ENCODE data around the gene FCN3.
"Not testable (repeated sequence)": the region's sequence is repeated elsewhere in the genome, so short reads cannot be mapped to it uniquely, and the experiment has no call there.

The FCN3 gene

GRCh38 chr1:27374362-27375086, at the start of gene FCN3:
TSS of gene FCN3 (minus strand) at chr1:27374824. CDS start at chr1:27374818, 6 bp downstream.
- DNase-seq: no peak

- no peak for DNase-seq
Measured at GRCh38 chr1:27423709-27424108, 49.1 kb upstream of the FCN3 start.

DNA sequence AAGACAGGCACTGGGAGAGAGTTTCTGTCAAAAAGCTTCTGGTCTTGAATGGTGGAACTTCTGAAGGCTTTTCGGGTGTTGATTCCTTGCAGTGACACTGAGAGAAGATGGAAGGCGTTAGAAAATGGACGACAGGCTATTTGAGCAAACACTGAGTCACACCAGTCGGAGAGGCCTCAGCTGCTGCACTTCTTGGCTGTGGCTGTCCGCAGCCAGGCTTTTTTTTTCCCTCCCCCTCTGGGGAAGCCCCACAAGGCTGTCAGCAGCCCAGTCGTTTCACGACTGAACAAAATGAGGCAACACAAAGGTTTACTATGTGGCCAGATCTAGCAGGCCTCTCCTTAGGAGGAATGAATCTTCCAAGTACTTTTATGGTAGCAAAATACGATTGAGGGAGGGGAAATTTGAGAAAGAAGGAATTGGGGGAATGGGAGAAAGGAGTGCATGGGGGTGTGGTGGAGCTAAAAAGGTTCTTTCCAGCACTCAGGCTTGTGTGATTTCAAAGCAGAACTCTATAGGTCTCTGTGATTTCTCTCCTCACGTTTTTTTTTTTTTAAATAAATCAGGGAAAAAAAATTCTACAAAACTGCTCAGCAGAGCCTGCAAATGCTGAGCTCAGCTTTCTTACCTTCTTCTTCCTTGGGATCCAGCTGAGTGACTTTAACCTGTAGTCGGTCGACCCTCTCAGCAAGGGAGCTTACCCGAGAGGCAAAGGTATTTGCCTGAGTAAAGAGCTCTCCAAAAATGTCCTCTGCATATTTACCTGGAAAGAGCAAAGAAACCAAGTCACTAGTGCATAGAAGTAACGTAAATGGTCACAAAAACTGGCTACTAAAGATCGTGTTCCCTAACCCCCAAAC, 43.9 kb upstream of the FCN3 start:
- DNase-seq: peak; percentile 19 to 30

DNA sequence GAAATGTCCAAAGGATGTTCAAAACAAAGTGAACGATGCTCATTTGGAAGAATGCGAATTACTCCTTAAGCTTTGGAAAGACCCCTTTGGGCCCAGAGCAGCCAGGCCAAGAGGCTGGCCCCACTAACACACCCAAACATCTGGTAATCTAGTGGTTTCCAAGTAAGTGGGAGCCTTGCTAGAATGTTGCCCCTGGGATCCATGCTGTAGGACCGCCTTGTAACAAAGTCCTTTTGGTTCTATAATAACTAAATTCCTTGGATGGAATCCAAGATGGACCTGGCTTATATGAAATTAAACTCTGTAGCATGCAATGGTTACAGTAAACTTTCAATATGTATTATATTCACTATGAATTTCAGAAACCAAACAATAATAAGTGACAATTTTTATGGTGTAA, 43.1 kb upstream of the FCN3 start:
- DNase-seq: no peak

DNA sequence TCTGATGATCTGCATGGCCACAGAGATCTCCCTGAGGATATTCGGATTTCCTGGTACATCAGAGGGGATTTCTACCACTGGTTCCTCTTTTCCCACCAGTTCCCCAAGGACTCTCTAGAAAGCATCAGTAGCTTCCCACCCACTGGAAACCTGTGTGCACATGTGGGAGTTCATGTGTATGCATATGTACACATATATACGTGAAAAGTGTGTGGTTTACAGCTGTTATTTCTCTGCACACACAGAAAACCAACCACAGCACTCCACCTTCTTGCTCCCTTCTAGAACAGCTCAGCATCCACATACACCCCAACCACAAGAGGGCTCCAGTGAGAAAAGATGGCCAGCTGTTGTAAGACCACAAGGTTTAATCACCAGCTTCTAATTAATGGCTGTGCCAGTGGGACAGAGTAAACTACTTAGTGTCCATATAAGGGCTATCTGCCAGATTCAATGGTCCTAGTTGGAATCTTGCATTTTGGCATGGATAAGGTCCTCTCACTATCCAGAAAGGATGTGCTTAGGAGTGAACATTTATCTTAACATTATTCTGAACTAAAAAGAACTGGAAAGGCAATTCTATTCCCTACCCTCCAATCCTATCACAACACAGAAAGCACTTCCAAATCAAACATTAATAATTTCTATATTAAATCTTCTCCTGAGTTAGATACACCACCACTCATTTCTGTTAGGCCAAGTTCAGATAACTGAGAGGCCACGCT, 41.9 kb upstream of the FCN3 start:
- DNase-seq: peak; percentile 41 to 44

GRCh38 chr1:27414091-27414490, 39.5 kb upstream of the FCN3 start:
- DNase-seq: no peak

DNA sequence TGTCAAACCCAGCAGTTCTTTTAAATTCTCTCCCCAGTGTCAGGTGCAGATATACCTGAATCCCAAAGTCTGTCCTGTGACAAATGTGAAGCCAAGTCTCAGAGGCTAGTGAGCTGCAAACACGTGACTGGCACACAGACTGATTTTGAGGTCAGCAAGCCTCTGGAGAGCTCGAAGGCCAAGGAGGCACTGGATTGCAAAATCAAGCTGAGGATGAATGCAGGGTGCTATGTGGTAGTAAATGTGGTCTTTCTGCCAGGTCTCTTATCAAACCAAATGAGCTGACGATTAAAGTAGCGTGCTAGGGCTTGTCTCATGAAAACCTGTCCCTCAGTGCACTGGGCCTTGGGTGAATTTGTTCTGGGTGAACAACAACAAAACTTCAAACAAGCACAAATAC, 38.4 kb upstream of the FCN3 start:
- no peak for DNase-seq

DNA sequence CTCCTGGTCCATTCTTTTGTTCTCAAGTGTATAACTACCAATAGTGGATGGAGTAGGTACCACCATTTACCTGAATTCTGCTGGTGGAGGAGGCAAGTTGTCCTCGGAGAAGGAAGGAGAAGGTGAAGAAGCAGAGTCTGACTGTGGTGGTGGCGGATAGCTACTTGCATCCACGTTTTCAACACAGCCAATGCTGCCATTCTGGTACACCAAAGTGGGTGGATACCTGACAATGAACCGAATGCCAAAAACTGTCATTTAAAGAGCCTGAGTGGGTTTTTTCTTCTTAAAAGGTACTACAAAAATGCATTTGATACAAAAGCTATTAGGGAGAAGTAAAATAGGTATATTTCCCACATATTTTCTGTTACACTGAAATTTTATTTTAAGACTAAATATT, 37.9 kb upstream of the FCN3 start:
- no peak for DNase-seq

GRCh38 chr1:27410709-27411108, 36.1 kb upstream of the FCN3 start:
- DNase-seq: no peak

DNA sequence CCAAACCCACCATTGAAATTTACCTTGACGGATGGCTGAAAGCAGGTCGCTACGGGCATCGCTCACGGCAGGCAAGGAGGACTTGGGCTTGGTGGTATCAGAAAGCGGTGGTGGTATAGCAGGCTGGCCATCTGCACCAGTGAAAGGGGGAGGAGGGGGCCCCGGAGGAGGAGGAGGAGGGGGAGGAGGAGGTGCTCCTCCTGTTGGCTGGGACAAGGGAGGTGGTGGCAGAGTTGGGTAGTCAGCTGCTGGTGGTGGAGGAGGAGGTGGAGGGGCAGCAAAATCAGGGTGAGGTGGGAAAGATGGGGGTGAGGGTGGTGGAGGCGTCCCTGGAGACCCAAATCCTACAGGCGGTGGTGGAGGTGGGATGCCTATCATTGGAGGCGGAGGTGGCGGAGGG, 35.0 kb upstream of the FCN3 start:
- DNase-seq: no peak

- DNase-seq: no peak
Measured at GRCh38 chr1:27408151-27408550, 33.5 kb upstream of the FCN3 start.

DNA sequence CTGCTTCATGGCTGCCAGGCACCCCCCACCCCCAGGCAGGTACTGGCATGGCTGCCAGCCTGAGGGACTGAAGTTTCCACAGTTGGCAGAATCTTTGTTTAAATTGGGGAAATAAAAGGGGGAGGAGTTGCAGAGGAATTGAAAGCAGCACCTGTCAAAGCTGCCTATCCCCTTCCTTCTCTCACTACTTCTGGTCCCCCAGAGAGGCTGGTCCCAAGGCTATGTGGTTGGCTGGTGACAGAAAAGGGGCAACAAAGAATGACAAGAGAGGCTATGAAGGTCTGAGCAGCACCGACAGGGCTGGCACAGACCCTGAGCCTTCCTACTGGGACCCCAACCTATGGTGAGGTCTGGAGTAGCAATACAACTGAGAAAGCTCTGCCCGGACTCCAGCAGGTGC, 32.2 kb upstream of the FCN3 start:
- DNase-seq: not testable (repeated sequence)

DNA sequence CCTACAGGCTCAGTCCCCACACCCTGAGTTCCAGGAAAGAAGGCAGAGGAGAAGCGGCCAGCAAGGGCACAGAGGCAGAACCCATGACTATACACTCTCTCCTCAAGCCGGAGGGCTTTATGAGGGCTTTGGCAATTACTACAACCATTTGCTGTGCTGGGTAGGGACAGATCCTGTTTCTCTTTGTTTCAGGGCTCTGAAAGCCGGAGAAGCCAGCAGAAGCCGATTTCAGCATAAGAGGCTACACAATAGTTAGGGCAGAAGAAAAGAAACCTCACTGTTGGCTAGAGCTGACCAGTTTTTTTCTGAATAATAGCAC, 31.7 kb upstream of the FCN3 start:
- no peak for DNase-seq

DNA sequence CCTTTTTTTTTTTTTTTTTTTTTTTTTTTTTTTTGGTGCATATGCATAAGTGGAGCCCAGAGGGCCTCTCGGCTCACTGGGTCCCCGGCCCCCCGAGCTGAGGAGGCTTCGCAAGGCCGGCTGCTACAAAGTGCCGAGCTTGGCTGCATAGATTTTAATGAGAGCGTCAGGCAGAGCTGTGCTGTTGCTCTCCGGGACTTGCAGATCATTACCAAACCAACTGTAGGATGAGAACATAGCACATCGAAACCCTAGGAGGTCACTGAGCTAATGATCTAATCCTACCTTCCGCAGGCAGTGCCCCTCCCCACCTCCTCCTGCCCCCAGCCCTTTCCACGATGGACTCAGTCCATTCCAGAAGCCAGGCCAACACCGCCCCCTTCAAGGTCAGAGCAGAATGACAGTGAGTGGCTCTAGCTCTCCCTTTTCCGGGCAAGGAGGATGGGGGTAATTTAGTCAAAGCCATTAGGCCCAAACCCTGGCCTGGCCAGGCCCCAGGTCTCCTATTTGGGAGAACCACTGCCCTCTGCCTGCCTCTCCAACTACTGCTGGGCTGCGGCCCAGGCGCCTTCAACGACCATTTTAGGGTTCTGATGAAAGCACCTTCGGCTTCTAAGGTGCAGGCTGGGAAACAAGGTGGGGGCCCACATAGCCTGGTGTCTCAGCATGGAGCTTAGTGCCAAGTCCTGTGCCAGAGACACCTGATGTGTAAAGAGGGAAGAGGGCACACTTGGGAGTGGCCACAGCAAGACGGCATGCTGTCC, 31.2 kb upstream of the FCN3 start:
- not testable (repeated sequence) for DNase-seq

DNA sequence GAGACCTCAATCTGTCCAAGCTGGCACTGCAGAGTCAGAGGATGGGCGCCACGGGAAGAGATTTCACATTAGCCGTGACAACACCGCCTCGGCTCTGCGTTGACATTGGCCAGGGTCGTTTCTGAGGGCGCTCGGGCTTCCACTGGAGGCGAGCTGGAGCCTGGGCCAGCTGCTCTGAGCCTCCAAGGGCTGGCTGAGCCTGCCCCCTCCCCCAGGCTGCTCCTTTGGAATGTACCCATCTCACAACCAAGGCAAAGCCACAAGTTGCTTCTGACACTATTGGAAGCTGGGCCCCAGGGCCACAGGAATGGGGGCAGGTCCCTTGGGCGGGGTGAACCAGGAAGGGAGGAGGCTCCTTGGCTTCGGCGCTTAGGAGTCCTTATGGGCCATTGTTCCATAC, 30.4 kb upstream of the FCN3 start:
- no peak for DNase-seq

DNA sequence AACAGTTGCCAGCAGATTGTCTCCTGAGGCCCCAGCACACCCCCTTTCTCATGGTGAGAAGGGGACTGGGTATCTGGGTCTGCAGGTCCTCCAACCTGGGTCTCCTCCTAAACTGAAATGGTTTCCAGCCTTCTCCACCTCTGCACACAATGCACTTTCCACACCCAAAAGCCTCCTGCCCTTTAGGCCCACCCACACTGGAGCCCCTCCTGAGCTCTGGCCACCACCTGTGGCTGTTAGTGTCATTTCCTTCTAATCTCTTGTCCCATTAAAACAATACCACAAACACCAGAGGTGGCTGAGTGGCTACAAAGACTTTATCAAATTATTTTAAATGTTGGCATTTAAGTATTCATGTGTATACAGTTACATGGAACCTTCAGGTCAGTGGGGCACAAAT, 29.3 kb upstream of the FCN3 start:
- DNase-seq: no peak

- DNase-seq: no peak
Measured at GRCh38 chr1:27403065-27403726, 28.6 kb upstream of the FCN3 start.

GRCh38 chr1:27402349-27402754, 27.7 kb upstream of the FCN3 start:
- no peak for DNase-seq

DNA sequence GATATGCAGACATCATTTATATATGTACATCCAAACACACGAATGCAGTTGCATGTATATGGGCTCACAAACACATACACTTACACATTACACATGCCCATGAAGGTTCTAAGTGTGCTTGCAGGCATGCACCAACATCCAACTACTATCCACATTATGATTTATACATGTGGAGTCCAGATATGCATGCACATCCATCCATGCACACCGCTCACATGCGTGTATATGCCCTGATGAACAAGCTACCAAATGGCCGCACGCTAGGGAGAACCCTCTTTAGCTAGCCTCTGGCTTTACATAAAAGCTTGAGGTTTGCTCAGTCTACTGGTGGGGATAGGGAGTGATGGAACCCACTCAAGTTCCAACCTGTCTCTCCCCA, 26.3 kb upstream of the FCN3 start:
- no peak for DNase-seq

DNA sequence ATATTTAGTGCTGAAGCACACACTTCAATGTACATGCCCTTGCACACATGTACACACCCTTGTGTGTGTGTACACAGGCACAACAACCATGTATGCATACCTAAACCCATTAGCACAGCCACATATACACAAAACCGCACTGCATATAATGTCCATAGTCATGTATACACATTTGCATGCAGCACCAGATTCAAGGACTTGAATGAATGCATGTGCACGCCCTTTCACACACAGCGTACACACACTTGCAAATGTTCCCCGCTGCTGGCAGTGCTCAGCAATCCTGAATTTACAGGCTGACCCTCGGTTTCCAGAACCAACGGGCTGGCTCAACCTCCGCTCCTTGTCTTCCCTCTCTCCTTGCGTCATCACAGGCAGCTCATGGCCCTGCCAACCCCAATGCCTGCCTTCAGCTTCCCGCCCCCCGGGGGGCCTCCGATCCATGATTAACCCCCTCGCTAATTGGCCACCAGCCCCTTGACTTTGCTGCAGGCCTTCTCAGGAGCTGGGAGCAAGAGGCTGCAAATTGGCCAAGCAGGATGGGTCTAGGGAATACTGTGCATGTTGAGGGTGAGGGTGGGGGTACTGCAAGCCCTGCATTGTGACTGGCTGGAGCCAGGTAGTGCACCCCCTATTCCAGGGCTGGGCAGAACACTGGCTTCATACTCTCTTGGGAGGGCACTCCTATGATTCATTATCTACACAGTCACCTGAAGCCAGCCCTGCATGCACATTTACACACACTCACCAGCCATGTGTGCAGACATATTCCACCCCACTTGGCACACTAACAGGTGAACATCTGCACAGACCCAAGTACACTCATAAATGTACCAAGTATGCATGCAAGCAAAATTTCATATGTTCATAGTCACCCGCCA, 25.7 kb upstream of the FCN3 start:
- DNase-seq: no peak

DNA sequence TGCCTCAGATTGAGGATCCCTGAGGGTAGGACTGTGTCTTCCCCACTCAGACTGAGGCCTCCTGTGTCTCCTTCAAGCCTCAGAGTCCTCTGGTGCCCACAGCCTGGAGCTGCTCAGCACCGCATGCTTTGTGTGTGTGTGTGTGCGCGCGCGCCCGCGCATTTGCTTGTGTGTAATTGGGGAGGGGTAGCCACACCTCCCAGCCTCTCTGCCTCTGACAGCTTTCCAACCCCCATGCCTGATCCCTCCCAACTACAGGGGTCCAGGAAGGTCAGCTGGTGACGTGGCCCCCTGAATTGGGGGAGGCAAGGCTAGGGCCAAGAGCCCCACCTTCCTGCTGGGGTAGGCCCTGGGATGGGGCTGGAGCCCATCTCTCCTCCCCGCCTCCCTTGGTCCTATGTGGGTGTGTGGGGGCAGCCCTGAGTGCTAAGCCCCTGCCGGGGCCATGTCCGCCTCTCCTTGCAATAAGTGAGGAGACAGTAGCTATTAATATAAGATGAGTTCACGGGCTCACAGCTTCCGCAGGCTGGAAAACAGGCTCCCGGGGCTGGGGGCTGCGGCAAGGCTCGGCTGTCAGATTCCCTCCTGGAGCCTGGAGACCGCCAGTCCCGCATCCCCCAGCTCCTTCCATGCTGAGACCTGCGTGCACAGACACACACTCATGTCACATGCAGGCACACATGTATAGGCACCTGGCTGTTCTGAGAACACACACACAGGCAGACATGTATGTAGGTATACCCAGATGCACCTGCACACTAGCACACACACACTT, 24.8 kb upstream of the FCN3 start:
- no peak for DNase-seq

Measured in activated CD4-positive, alpha-beta T cell treated with anti-CD3 and anti-CD28 coated beads, Interleukin-2, amount 50 U/mL, for 4 hours (primary cell).